Thyroid gland (tissue), 4 donors: ENCODE results near the gene EML6.

Experiments
- POLR2A ChIP-seq, 2 donors: fragments of 450-650 bp; IDR thresholded peaks; one replicate each; pipeline ENCODE4 v1.6.1; 2017; ENCODE audit warnings: antibody characterized with exemption in 2 of 2, mild to moderate bottlenecking in 2 of 2, moderate library complexity in 1 of 2
- TF ChIP-seq, protein P1 (sequence below), 6 experiments: fragments of 200-600 bp in 3 of 6; fragments of 450-650 bp in 3 of 6; sonication (generic) in 3 of 6; IDR thresholded peaks; one replicate each; pipeline ENCODE4 v1.5.1; 2016 to 2019; ENCODE audit warnings: antibody characterized with exemption in 6 of 6, mild to moderate bottlenecking in 2 of 6, inconsistent platforms in 1 of 6, moderate library complexity in 1 of 6

DNA sequence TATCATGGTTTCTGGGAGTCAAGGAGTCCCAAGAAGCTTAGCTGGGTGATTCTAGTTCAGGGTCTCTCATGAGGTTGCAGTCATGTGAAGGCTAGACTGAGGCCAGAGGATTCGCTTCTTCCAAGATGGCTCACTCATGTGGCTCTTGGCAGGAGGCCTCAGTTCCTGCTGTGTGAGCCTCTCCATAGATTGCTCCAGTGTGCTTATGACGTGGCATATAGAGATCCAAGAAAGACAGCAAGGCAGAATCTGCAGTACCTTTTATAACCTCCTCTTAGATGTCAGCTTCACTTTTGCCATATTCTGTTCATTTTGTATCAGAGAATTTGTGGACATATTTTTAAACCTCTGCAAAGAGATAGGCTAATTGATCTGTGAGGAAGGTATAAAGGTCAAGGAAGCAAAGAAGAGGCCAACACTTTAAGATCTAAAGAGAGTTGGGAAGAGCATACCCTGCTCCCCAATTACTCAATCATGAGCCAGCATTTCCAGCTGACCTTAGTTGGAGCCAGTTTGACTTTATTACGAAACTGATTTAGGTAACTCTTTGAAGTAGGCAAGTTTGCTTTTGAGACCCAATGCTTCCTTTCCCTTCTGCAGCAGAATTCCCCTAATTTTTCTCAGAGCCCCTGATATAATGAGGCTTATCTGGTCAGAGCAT is 134.7 kb downstream of the EML6 start:
- TF ChIP-seq, protein P1, sequence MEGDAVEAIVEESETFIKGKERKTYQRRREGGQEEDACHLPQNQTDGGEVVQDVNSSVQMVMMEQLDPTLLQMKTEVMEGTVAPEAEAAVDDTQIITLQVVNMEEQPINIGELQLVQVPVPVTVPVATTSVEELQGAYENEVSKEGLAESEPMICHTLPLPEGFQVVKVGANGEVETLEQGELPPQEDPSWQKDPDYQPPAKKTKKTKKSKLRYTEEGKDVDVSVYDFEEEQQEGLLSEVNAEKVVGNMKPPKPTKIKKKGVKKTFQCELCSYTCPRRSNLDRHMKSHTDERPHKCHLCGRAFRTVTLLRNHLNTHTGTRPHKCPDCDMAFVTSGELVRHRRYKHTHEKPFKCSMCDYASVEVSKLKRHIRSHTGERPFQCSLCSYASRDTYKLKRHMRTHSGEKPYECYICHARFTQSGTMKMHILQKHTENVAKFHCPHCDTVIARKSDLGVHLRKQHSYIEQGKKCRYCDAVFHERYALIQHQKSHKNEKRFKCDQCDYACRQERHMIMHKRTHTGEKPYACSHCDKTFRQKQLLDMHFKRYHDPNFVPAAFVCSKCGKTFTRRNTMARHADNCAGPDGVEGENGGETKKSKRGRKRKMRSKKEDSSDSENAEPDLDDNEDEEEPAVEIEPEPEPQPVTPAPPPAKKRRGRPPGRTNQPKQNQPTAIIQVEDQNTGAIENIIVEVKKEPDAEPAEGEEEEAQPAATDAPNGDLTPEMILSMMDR (IDR thresholded peaks at IDR 0.05) = no peak
- TF ChIP-seq POLR2A (IDR thresholded peaks at IDR 0.05) = no peak
